ENCODE measurements around the gene HOMER2. TPM values are rescaled to one million over a fixed set of nuclear protein-coding genes. Genes with fewer than 3 reads are reported as not detected.

The HOMER2 gene
- total RNA-seq, 2 experiments from 2014 or later: 5.4 TPM

GRCh38 chr15:82911458-82911857 lies 41.1 kb downstream of the HOMER2 start:
- ATAC-seq (no peak), DNase-seq (no peak)
- Mint-ChIP-seq H3K4me3 (no peak overlapping the region), H3K4me1 (ENCODE audit: low read depth) (no peaks in the 10 kb centered on the region), H3K27me3 (peaks cover 4% of the 10 kb centered on the region), H3K27ac (no peak overlapping the region), H3K9me3 (peaks cover 10% of the 10 kb centered on the region), H3K36me3 (ENCODE audit: low read depth) (no peaks in the 10 kb centered on the region)
- intact Hi-C loops (cut with micrococcal nuclease): no loop called here
- ChIA-PET CTCF (interaction anchor here (0.6 kb wide), 1 partner anchor 137 kb away, joined by 3 read pairs; no protein-coding TSS in a partner anchor), POLR2A (no interaction called here)
- TF ChIP-seq CTCF (IDR thresholded peaks at IDR 0.05): no peak

GRCh38 chr15:82910721-82911120 lies 41.8 kb downstream of the HOMER2 start:
- no peak for TF ChIP-seq CTCF (IDR thresholded peaks at IDR 0.05)
- intact Hi-C loops (cut with micrococcal nuclease): no loop called here
- no peak overlapping the region for H3K4me3 Mint-ChIP-seq
- H3K36me3 Mint-ChIP-seq (ENCODE audit: low read depth): no peaks in the 10 kb centered on the region
- H3K4me1 Mint-ChIP-seq (ENCODE audit: low read depth): no peaks in the 10 kb centered on the region
- no peak for ATAC-seq
- H3K27ac Mint-ChIP-seq: no peak overlapping the region
- POLR2A ChIA-PET: no interaction called here
- CTCF ChIA-PET: interaction anchor here (0.6 kb wide), 1 partner anchor 136 kb away, joined by 3 read pairs; no protein-coding TSS in a partner anchor
- peaks cover 4% of the 10 kb centered on the region for H3K27me3 Mint-ChIP-seq
- no peak for DNase-seq
- H3K9me3 Mint-ChIP-seq: peaks cover 10% of the 10 kb centered on the region

GRCh38 chr15:82909080-82909815 lies 43.3 kb downstream of the HOMER2 start:
- peaks cover 4% of the 10 kb centered on the region for H3K27me3 Mint-ChIP-seq
- ChIA-PET POLR2A (no interaction called here), CTCF (no interaction called here)
- intact Hi-C loops (cut with micrococcal nuclease): no loop called here
- peaks cover 10% of the 10 kb centered on the region for H3K9me3 Mint-ChIP-seq
- DNase-seq: no peak
- H3K36me3 Mint-ChIP-seq (ENCODE audit: low read depth): no peaks in the 10 kb centered on the region
- TF ChIP-seq CTCF (IDR thresholded peaks at IDR 0.05): no peak
- no peak overlapping the region for H3K4me3 Mint-ChIP-seq
- ATAC-seq: no peak
- H3K4me1 Mint-ChIP-seq (ENCODE audit: low read depth): no peaks in the 10 kb centered on the region
- H3K27ac Mint-ChIP-seq: no peak overlapping the region

GRCh38 chr15:82907350-82907749 lies 45.2 kb downstream of the HOMER2 start:
- Mint-ChIP-seq H3K4me3 (no peak overlapping the region), H3K27me3 (no peaks in the 10 kb centered on the region), H3K27ac (no peak overlapping the region), H3K4me1 (ENCODE audit: low read depth) (no peaks in the 10 kb centered on the region), H3K36me3 (ENCODE audit: low read depth) (no peaks in the 10 kb centered on the region), H3K9me3 (peaks cover 10% of the 10 kb centered on the region)
- ChIA-PET CTCF (no interaction called here), POLR2A (no interaction called here)
- no peak for TF ChIP-seq CTCF (IDR thresholded peaks at IDR 0.05)
- no peak for ATAC-seq
- intact Hi-C loops (cut with micrococcal nuclease): no loop called here
- no peak for DNase-seq

- Mint-ChIP-seq H3K4me1 (ENCODE audit: low read depth) (no peaks in the 10 kb centered on the region), H3K9me3 (peaks cover 10% of the 10 kb centered on the region), H3K4me3 (no peak overlapping the region), H3K27me3 (no peaks in the 10 kb centered on the region), H3K27ac (no peak overlapping the region), H3K36me3 (ENCODE audit: low read depth) (no peaks in the 10 kb centered on the region)
- DNase-seq (no peak), ATAC-seq (no peak)
- CTCF ChIA-PET: no interaction called here
- POLR2A ChIA-PET: no interaction called here
- TF ChIP-seq CTCF (IDR thresholded peaks at IDR 0.05): no peak
- intact Hi-C loops (cut with micrococcal nuclease): no loop called here
These were observed 47.9 kb downstream of the HOMER2 start for GRCh38 chr15:82904574-82904973.

Measured in activated CD8-positive, alpha-beta T cell treated with anti-CD3 and anti-CD28 coated beads for 36 hours (primary cell).